ENCODE measurements around the gene CLCN5. TPM values are rescaled to one million over a fixed set of nuclear protein-coding genes. Genes with fewer than 3 reads are reported as not detected.
A peak's percentile ranks its signal among the peaks of the same experiment; 100 is the strongest.

Gene CLCN5
- total and polyA plus RNA-seq, 5 donors from 2014 or later: 0.05 to 1.3 (median 0.76) TPM

DNA sequence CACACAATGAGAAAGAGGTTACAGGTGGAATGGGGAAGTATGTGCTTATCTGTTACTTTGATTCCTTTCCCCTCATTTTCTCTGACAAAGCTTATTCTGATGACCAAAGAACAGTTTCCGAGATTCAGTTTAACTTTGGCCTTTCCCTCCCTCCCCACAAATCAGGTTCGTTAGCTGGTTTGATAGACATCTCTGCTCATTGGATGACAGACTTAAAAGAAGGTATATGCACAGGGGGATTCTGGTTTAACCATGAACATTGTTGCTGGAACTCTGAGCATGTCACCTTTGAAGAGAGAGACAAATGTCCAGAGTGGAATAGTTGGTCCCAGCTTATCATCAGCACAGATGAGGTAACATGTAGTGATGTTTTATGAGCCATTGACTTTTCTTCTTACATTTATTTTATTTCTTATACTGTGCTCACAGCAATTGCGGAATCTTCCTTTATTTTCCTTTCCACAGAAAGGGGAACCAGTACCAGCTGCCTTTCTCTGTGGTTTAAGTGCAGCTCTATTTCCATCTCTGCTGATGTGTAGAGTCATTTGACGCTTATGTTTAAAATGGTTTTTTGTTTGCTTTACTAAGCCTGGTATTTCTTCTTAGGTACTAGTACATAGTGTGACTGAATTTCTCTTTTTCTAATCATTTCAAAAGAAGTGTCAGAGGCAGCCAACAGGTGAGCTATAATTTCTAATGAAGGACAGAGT lies 153.4 kb downstream of the CLCN5 start:
- Mint-ChIP-seq H3K36me3 (no peaks in the 10 kb centered on the region), H3K27ac (no peak overlapping the region), H3K4me1 (no peaks in the 10 kb centered on the region), H3K9me3 (no peaks in the 10 kb centered on the region), H3K4me3 (no peak overlapping the region), H3K27me3 (no peaks in the 10 kb centered on the region)
- Histone ChIP-seq H3K27ac (ENCODE audit: insufficient read depth, low read length, poor library complexity, severe bottlenecking) (no peak overlapping the region), H3K4me1 (ENCODE audit: control insufficient read depth, insufficient read depth, low read length, poor library complexity, severe bottlenecking) (no peaks in the 10 kb centered on the region), H3K36me3 (ENCODE audit: control insufficient read depth, insufficient read depth, low read length) (no peaks in the 10 kb centered on the region), H3K27me3 (ENCODE audit: control insufficient read depth, insufficient read depth, low read length) (no peaks in the 10 kb centered on the region), H3K4me3 (ENCODE audit: low read depth, low read length) (no peak overlapping the region), H3K9me3 (ENCODE audit: control insufficient read depth in 2 of 2, low read length in 2 of 2) (no peaks in the 10 kb centered on the region)
- ATAC-seq (ENCODE audit: low read depth in 2 of 2) (no peak), DNase-seq (no peak)

DNA sequence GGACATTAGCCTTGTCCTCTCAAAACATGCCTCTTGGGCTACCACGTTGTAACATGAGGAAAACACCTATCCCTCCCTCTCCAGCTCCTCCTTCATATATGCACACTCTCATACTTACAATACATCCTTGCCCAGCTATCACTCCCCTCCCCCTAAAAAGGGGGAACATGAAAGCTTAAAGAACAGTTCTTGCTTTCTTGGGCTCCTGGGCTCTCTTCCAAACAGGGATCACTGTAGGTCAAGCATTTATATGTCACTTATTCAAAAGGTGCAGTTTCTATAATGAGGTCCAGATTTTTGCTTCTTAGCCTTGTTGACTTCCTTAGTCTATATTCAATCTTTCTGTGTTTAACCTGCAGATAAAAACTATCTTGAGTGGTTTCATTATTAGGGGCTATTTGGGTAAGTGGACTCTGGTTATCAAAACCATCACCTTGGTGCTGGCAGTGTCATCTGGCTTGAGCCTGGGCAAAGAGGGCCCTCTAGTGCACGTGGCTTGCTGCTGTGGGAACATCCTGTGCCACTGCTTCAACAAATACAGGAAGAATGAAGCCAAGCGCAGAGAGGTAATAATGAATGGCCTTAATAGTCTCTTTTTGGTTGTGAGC lies 159.0 kb downstream of the CLCN5 start:
- Histone ChIP-seq H3K9me3 (ENCODE audit: control insufficient read depth in 2 of 2, low read length in 2 of 2) (no peaks in the 10 kb centered on the region), H3K4me3 (ENCODE audit: low read depth, low read length) (no peak overlapping the region), H3K27me3 (ENCODE audit: control insufficient read depth, insufficient read depth, low read length) (no peaks in the 10 kb centered on the region), H3K4me1 (ENCODE audit: control insufficient read depth, insufficient read depth, low read length, poor library complexity, severe bottlenecking) (no peaks in the 10 kb centered on the region), H3K27ac (ENCODE audit: insufficient read depth, low read length, poor library complexity, severe bottlenecking) (no peak overlapping the region), H3K36me3 (ENCODE audit: control insufficient read depth, insufficient read depth, low read length) (no peaks in the 10 kb centered on the region)
- no peaks in the 10 kb centered on the region for H3K36me3 Mint-ChIP-seq
- DNase-seq (peak in 1 of 3 donors; percentile 3), ATAC-seq (ENCODE audit: low read depth in 2 of 2) (no peak)
- H3K27ac Mint-ChIP-seq: no peak overlapping the region
- H3K4me1 Mint-ChIP-seq: no peaks in the 10 kb centered on the region
- H3K9me3 Mint-ChIP-seq: no peaks in the 10 kb centered on the region
- no peak overlapping the region for H3K4me3 Mint-ChIP-seq
- no peaks in the 10 kb centered on the region for H3K27me3 Mint-ChIP-seq

DNA sequence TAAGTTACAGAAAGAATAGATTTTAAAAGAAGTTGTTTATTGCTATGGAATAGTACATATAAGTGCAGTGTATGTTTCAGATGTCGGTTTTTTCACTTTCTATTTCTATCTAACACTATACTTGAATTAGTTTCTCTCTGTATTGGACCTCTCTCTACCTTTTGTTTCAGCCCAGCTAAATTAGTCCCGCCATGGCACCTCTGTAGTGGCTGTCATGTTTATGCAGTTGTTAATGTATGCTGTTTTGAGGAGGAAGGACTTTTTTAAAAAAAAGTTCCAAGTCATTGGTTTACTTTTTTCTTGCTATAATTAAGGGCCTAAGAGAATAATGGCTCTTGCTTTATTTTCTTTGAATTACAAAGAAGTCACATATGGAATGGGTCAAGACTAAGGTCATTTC lies 160.3 kb downstream of the CLCN5 start:
- no peak overlapping the region for H3K4me3 Mint-ChIP-seq
- Histone ChIP-seq H3K27me3 (ENCODE audit: control insufficient read depth, insufficient read depth, low read length) (no peaks in the 10 kb centered on the region), H3K9me3 (ENCODE audit: control insufficient read depth in 2 of 2, low read length in 2 of 2) (no peaks in the 10 kb centered on the region), H3K4me1 (ENCODE audit: control insufficient read depth, insufficient read depth, low read length, poor library complexity, severe bottlenecking) (no peaks in the 10 kb centered on the region), H3K27ac (ENCODE audit: insufficient read depth, low read length, poor library complexity, severe bottlenecking) (no peak overlapping the region), H3K4me3 (ENCODE audit: low read depth, low read length) (no peak overlapping the region), H3K36me3 (ENCODE audit: control insufficient read depth, insufficient read depth, low read length) (no peaks in the 10 kb centered on the region)
- H3K36me3 Mint-ChIP-seq: no peaks in the 10 kb centered on the region
- ATAC-seq (ENCODE audit: low read depth in 2 of 2): no peak
- DNase-seq: no peak
- no peaks in the 10 kb centered on the region for H3K9me3 Mint-ChIP-seq
- no peaks in the 10 kb centered on the region for H3K27me3 Mint-ChIP-seq
- no peak overlapping the region for H3K27ac Mint-ChIP-seq
- H3K4me1 Mint-ChIP-seq: no peaks in the 10 kb centered on the region

DNA sequence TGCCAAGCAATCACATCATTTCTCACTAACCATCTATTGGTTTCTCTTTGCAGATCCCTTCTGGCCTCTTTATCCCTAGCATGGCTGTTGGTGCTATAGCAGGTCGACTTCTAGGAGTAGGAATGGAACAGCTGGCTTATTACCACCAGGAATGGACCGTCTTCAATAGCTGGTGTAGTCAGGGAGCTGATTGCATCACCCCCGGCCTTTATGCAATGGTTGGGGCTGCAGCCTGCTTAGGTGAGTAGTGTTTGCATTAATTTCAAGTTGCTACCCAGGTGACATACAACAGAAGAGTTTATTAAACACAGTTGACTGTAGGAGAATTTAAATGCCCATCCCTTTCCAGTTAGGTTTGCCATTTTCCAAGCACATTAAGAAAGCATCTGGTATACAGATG lies 166.2 kb downstream of the CLCN5 start:
- H3K9me3 ChIP-seq (ENCODE audit: control insufficient read depth in 2 of 2, low read length in 2 of 2): no peaks in the 10 kb centered on the region
- H3K27me3 Mint-ChIP-seq: no peaks in the 10 kb centered on the region
- no peak overlapping the region for H3K27ac ChIP-seq (ENCODE audit: insufficient read depth, low read length, poor library complexity, severe bottlenecking)
- H3K9me3 Mint-ChIP-seq: no peaks in the 10 kb centered on the region
- no peak overlapping the region for H3K27ac Mint-ChIP-seq
- H3K4me3 ChIP-seq (ENCODE audit: low read depth, low read length): no peak overlapping the region
- H3K27me3 ChIP-seq (ENCODE audit: control insufficient read depth, insufficient read depth, low read length): no peaks in the 10 kb centered on the region
- no peaks in the 10 kb centered on the region for H3K4me1 Mint-ChIP-seq
- no peaks in the 10 kb centered on the region for H3K36me3 ChIP-seq (ENCODE audit: control insufficient read depth, insufficient read depth, low read length)
- no peaks in the 10 kb centered on the region for H3K4me1 ChIP-seq (ENCODE audit: control insufficient read depth, insufficient read depth, low read length, poor library complexity, severe bottlenecking)
- H3K4me3 Mint-ChIP-seq: no peak overlapping the region
- no peak for DNase-seq
- no peak for ATAC-seq (ENCODE audit: low read depth in 2 of 2)
- H3K36me3 Mint-ChIP-seq: no peaks in the 10 kb centered on the region

DNA sequence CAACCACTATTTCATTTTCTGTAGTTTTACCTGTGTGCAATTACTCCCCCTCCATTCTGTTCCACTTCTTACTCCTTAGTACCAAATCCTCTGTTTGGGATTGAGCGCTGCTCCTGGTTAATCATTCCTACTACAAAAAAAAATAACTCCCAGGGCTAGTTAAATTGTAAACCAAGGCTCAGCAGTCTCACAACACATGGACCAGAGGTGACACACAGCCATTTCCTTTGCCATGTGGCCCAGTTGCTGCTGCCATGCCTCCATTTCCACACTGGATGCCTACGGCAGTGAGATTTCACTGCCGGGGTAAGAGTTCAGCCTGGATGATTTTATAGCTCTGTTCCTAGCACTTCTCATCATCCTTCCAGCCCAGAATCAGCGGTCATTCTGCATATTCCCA lies 171.2 kb downstream of the CLCN5 start:
- H3K4me3 Mint-ChIP-seq: no peak overlapping the region
- Histone ChIP-seq H3K9me3 (ENCODE audit: control insufficient read depth in 2 of 2, low read length in 2 of 2) (no peaks in the 10 kb centered on the region), H3K27me3 (ENCODE audit: control insufficient read depth, insufficient read depth, low read length) (no peaks in the 10 kb centered on the region), H3K36me3 (ENCODE audit: control insufficient read depth, insufficient read depth, low read length) (no peaks in the 10 kb centered on the region), H3K4me3 (ENCODE audit: low read depth, low read length) (no peak overlapping the region), H3K27ac (ENCODE audit: insufficient read depth, low read length, poor library complexity, severe bottlenecking) (no peak overlapping the region), H3K4me1 (ENCODE audit: control insufficient read depth, insufficient read depth, low read length, poor library complexity, severe bottlenecking) (no peaks in the 10 kb centered on the region)
- no peaks in the 10 kb centered on the region for H3K4me1 Mint-ChIP-seq
- H3K9me3 Mint-ChIP-seq: no peaks in the 10 kb centered on the region
- no peaks in the 10 kb centered on the region for H3K27me3 Mint-ChIP-seq
- H3K27ac Mint-ChIP-seq: no peak overlapping the region
- no peak for ATAC-seq (ENCODE audit: low read depth in 2 of 2)
- DNase-seq: no peak
- no peaks in the 10 kb centered on the region for H3K36me3 Mint-ChIP-seq

DNA sequence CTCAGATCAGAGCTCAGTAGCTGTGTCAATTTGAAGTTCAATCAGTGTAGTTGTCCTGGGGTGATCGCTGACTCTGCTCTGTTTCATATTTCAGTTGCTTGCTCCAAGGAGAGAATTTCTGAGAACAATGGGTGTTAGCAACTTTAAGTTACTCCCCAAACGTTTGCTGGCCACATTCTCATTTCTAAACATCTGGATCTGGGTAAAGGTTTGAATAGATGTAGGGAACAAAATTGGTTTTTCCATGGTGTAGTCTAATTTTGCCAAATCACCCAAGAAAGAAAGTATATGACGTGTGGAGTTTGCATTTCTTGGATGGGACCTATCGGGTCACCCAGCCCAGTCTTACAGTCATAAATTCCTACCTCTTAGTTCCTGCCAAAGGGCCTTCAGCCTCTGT lies 174.7 kb downstream of the CLCN5 start:
- no peaks in the 10 kb centered on the region for H3K36me3 ChIP-seq (ENCODE audit: control insufficient read depth, insufficient read depth, low read length)
- Mint-ChIP-seq H3K27me3 (no peaks in the 10 kb centered on the region), H3K36me3 (no peaks in the 10 kb centered on the region), H3K4me3 (no peak overlapping the region), H3K9me3 (no peaks in the 10 kb centered on the region), H3K4me1 (no peaks in the 10 kb centered on the region), H3K27ac (no peak overlapping the region)
- no peak for ATAC-seq (ENCODE audit: low read depth in 2 of 2)
- H3K4me1 ChIP-seq (ENCODE audit: control insufficient read depth, insufficient read depth, low read length, poor library complexity, severe bottlenecking): no peaks in the 10 kb centered on the region
- no peak for DNase-seq
- H3K4me3 ChIP-seq (ENCODE audit: low read depth, low read length): no peak overlapping the region
- H3K27me3 ChIP-seq (ENCODE audit: control insufficient read depth, insufficient read depth, low read length): no peaks in the 10 kb centered on the region
- no peak overlapping the region for H3K27ac ChIP-seq (ENCODE audit: insufficient read depth, low read length, poor library complexity, severe bottlenecking)
- no peaks in the 10 kb centered on the region for H3K9me3 ChIP-seq (ENCODE audit: control insufficient read depth in 2 of 2, low read length in 2 of 2)

DNA sequence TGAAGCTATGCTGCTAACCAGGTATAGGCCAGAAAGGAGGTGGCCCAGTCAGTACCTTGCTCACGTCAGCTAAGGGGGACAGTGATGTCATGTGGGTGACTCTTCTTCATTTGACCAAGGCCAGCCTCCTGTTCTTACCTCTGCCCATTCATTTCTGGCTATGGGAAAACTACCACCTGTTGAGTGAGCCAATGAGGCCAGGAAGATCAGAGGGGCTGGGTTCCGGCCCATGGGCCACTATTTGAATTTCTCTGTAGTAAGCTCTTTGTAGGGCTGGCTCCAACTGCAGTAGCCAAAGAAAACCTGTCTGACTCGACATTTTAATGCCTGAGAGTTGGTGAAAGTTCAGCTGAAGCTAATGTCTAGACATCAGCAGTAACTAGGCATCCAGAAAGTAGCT lies 175.8 kb downstream of the CLCN5 start:
- Histone ChIP-seq H3K9me3 (ENCODE audit: control insufficient read depth in 2 of 2, low read length in 2 of 2) (no peaks in the 10 kb centered on the region), H3K4me1 (ENCODE audit: control insufficient read depth, insufficient read depth, low read length, poor library complexity, severe bottlenecking) (no peaks in the 10 kb centered on the region), H3K27ac (ENCODE audit: insufficient read depth, low read length, poor library complexity, severe bottlenecking) (no peak overlapping the region), H3K4me3 (ENCODE audit: low read depth, low read length) (no peak overlapping the region), H3K36me3 (ENCODE audit: control insufficient read depth, insufficient read depth, low read length) (no peaks in the 10 kb centered on the region), H3K27me3 (ENCODE audit: control insufficient read depth, insufficient read depth, low read length) (no peaks in the 10 kb centered on the region)
- ATAC-seq (ENCODE audit: low read depth in 2 of 2): no peak
- Mint-ChIP-seq H3K27ac (no peak overlapping the region), H3K27me3 (no peaks in the 10 kb centered on the region), H3K36me3 (no peaks in the 10 kb centered on the region), H3K4me3 (no peak overlapping the region), H3K4me1 (peaks cover 0 to 3% (median 0%) of the 10 kb centered on the region in 4 donors), H3K9me3 (no peaks in the 10 kb centered on the region)
- no peak for DNase-seq

DNA sequence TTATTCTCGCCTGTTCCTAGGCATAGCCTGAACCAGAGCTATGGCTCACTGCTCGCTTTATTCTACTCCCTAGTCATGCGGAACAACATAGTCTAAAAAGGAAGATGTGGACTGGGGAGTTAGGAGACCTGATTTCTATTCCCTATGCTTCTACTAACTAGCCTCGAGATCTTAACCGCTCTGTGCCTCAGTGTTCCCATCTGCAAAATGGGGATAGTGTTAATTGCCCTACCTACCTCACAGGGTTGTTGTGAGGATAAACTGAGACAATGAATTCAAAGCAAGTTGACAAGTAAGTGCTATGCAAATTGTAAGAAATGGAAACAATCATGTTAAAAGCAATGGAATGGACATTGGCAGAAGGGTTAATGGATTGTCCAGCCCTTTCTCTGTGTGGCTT lies 176.4 kb downstream of the CLCN5 start:
- Histone ChIP-seq H3K9me3 (ENCODE audit: control insufficient read depth in 2 of 2, low read length in 2 of 2) (no peaks in the 10 kb centered on the region), H3K4me3 (ENCODE audit: low read depth, low read length) (no peak overlapping the region), H3K4me1 (ENCODE audit: control insufficient read depth, insufficient read depth, low read length, poor library complexity, severe bottlenecking) (no peaks in the 10 kb centered on the region), H3K27me3 (ENCODE audit: control insufficient read depth, insufficient read depth, low read length) (no peaks in the 10 kb centered on the region), H3K27ac (ENCODE audit: insufficient read depth, low read length, poor library complexity, severe bottlenecking) (no peak overlapping the region), H3K36me3 (ENCODE audit: control insufficient read depth, insufficient read depth, low read length) (no peaks in the 10 kb centered on the region)
- DNase-seq: no peak
- Mint-ChIP-seq H3K27ac (no peak overlapping the region), H3K9me3 (no peaks in the 10 kb centered on the region), H3K27me3 (no peaks in the 10 kb centered on the region), H3K36me3 (no peaks in the 10 kb centered on the region), H3K4me3 (no peak overlapping the region), H3K4me1 (peaks cover 0 to 3% (median 0%) of the 10 kb centered on the region in 4 donors)
- no peak for ATAC-seq (ENCODE audit: low read depth in 2 of 2)

Measured in CD4-positive, CD25-positive, alpha-beta regulatory T cell (primary cell).